Measurements from ENCODE around the gene ELF5.

- TF ChIP-seq CTCF (IDR thresholded peaks at IDR 0.05; ENCODE audit: extremely low read depth in 1 of 2, insufficient read depth in 1 of 2, low read depth in 1 of 2, low read length in 2 of 2) (peak; percentile 30 to 54), MAX (IDR thresholded peaks at IDR 0.05; ENCODE audit: insufficient read depth, insufficient read length) (no peak), EZH2 (IDR thresholded peaks at IDR 0.05; ENCODE audit: borderline replicate concordance, low read depth, low read length, severe bottlenecking) (no peak), JUN (IDR thresholded peaks at IDR 0.05; ENCODE audit: borderline replicate concordance, insufficient read depth, insufficient read length, low read depth) (no peak), POLR2AphosphoS5 (IDR thresholded peaks at IDR 0.05; ENCODE audit: insufficient read depth, low read depth, low read length) (no peak), FOS (IDR thresholded peaks at IDR 0.05; ENCODE audit: borderline replicate concordance, insufficient read depth, low read length) (no peak), GATA2 (IDR thresholded peaks at IDR 0.05; ENCODE audit: insufficient read depth, insufficient read length, low read depth, low read length) (no peak), POLR2A (IDR thresholded peaks at IDR 0.05; ENCODE audit: low read depth, low read length) (no peak), MYC (IDR thresholded peaks at IDR 0.05; ENCODE audit: low read depth, low read length) (no peak)
Observed at GRCh38 chr11:34468209-34468841, 45.3 kb downstream of the ELF5 start.

All from endothelial cell of umbilical vein (primary cell).